Measurements from ENCODE around the gene LYRM7.
"Not testable (repeated sequence)": the region's sequence is repeated elsewhere in the genome, so short reads cannot be mapped to it uniquely, and the experiment has no call there.

The LYRM7 gene

DNA sequence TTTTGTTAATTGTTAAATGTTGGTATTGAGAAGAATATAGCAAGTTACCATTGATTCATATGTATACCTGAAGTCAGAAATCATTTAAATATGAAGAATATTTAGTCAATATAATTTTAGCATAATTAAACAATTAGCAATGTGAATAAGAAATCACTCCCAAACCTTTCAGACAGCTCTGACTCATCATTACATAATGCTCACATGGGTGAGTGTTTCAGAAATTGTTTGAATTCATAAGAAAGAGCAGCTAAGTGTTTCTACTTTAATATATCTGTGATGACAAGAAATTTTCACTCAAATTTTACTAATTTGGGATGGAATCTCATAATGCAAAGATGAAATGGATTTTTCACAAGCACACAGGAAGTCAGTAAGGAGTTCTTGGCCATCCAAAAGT, 51.1 kb downstream of the LYRM7 start:
- DNase-seq = no peak

DNA sequence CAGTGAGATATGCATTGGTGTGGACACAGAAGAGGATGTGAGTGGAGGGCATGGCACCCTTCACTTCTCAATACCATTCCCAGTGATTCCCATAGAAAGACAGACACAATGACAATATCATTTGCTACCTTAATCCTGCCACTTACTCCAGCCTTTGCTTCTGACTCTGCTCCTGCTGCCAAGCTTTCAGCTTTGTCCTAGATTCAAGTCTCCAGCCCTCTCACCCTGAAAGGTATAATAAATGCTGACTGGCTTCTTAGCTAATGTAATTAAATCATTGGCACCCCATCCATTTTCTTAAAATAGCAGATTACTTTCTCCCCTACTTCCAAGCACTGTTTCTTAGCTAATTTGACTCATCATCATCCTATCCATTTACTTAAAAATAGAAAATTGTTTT, 52.0 kb downstream of the LYRM7 start:
- no peak for DNase-seq

DNA sequence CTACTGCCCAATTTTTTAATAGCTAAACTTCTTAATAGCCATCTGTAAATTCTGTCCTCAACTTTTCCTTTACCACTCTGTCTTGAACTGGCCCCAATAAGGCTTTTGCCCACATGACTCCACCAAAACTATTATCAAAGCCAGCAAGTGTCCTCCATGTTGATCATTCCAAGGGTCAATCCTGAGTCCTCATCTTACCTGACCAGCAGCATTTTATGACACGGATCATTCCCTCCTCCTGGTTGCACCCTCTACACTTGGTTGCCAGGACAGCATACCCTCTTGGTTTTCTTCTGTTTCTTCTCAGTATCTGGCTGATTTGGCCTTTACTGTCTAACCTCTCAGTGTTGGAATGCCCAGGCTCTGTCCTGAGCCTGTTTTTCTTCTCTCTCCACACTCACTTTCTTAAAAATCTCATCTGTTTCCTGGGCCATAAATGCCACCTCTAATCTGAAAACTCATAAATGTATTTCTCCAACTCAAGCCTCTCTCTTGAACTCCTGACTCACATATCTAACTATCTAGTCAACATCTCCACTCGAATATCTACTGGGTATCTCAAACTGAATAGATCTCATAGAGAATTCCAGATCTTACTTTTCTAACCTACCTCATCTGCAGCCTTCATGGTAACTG, 53.1 kb downstream of the LYRM7 start:
- DNase-seq = no peak

DNA sequence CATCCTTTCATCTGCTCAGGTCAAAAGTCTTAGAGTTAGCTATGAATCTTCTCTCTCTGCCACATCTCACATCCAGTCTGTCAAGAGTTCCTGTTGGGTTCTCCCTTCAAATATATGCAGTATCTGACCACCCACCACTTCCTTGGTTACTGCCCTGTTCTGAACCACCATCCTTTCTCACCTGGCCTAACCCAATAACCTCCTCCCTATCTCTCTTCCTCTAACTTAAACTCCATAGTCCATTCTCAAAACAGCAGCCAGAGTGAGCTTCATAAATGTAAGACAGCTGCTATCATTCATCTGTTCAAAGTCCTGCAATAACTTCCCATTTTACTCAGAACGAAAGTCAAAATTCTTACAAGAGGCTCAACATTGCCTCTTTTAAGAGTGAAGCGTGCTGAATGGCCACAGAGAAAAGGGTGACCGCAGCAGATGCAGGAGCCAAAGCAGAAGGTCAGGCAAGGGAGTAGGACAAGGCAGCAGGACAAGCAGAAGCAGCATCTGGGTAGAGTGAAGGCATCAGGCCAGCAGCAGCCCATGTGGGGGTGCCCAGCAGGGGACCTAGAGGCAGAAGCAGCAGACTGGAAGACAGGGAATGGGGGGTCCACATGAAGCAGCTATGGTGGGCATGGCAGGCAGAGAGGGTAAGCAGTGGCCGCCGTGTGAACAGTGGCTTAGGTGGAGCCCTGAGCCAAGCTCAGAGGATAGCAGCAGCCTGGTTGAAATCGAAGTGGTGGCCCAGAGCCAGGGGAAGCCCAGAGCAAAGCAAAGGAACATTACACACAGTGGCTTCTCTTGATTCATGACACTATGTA, 53.9 kb downstream of the LYRM7 start:
- DNase-seq = peak; percentile 1

DNA sequence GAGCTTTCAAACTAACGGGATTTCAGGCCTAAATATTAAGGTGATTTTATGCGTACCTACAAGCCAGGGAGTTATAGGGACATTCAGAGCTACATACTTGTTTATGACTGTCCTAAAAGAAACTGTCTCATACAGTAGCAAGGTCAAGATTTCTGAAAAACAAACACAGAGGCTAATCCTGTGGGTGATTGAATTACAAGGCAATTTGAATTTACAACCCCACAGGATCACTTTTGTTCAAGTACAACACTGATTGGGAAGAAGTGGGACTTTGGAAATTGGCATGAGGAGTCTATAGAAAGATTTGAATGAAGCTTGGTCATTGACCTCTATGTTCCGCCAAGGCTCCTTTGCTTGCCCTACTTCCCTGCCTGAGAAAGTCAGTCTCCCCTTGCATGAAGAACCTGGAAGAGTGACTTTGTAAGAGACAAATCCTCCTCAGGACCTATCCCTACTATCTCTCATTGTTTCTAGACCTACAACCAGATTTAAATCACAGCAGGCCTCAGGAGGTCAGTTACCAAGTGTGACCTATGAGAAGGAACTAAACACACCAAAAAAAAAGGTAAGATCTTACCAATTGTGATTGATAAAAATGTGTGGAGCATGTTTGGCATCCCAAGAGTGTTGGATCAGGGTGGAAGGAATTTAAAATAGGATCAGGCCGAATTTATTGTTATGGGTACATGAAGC, 54.7 kb downstream of the LYRM7 start:
- no peak for DNase-seq

DNA sequence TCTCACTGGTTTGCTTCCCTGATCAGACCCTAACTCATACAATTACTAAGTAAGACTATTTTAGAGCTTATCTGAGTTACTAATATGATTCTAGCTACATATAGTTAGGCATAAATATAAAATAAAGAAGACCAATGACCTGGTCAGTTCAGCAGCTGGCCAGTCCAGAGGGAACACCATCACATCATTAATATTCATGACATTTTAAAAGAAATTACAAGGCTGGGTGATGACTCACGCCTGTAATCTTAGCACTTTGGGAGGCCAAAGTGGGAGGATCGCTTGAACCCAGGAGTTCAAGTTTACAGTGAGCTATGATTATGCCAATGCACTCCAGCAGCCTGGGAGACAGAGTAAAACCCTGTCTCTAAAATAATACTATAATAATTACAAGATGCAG, 56.2 kb downstream of the LYRM7 start:
- DNase-seq = no peak

DNA sequence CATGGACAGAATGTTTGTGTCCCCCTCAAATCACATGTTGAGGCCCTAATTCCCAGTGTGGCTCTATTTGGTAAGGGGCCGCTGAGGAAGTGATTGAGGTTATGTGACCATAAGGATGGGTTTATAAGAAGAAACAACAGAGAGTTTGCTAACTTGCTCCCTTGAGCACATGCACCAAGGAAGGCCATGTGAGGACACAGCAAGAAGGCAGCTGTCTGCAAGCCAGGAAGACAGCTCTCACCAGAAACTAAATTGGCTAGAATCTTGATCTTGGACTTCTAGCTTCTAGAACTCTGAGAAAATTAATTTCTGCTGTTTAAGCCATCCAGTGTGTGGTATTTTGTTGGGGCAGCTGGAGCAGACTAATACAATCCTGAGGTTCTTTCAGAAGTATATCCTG, 57.9 kb downstream of the LYRM7 start:
- peak; percentile 1 for DNase-seq

DNA sequence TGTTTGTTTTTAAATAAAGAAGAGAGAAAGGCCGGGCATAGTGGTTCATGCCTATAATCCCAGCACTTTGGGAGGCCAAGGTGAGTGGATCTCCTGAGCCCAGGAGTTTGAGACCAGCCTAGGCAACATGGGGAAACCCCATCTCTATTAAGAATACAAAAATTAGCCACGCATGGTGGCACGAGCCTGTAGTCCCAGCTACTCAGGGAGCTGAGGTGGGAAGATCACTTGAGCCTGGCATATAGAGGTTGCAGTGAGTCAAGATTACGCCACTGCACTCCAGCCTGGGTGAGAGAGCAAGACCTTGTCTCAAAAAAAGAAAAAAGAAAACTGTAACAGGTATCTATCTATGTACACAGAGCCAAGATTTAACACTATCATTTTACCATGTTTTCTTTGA, 58.9 kb downstream of the LYRM7 start:
- DNase-seq = no peak

DNA sequence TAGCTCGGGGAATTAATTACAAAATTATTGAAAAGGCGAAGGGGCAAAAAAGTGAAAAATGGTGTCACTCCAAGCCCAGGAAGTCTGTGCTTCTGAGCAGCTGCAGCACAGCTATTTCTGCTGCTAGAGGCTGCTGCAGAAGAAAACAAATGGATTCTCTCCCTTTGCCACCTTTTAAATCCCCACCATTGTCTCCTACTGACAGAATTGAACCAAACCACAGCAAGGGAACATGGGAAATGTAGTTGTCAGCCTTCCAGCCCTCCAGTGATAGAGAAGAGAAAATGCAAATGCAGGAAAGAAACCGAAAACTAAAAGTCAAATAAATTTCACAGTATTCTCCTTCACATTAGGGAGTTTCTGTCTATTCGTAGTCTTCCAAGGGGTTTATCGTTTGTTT, 59.7 kb downstream of the LYRM7 start:
- DNase-seq = no peak

DNA sequence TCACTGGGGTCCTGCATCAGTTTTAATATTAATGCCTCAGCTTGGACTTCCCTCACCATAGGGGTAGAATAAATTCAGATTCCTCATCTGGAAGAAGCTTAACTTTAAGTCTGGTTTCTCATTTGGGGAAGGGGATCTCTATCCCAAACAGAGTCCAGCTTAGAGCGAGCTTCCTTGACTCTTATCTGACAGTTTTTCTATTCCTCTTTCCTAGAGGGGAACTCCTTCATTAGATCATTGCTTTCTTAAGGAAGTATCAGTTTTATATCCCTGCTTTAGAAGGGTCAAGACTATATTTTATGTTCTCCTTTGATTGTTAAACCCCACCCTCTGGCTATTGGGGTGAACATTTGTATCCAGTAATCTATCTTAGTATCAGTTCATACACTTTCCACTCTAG, 68.9 kb downstream of the LYRM7 start:
- DNase-seq = no peak

DNA sequence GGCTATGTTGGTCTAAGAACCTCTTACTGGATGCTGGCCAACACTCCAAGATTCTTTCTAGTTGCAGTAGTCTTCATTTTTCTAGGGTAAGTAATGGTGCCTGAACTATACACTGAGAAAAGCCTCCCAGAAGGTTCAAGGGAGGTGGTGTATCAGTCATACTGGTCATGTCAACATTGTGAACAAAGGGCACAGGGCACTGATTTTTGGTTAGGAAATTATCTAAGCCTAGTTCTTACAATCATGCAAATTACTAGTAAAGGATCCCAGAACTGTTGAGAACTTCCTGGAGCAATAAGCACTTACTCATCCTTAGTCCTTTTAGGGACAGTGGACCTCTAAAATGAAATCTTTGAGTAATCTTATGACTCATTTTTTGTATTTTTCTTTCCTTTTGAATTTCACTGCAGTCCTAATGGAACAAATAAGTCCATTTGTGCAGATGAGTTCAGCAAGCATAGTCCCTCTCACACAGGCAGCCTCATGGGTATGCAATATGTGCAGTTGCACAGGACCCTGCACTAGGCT, 72.0 kb downstream of the LYRM7 start:
- no peak for DNase-seq

DNA sequence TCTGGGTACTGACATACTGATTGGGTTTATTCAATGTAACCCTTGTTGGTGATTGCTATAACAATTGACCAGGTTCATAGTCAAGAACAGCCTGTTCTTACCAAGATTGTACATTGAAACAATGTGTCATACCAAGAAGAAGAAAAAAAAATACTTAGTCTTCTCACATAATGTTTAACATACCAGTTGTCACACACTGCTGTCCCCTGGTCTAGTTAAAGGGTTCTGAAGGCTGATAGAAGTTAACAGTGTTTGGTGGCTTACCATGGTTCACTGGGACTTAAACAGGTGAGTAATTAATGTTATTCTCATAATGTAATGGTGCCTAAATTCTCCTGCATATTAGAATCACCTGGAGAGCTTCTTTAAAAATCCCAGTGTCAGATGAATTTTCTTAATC, 74.6 kb downstream of the LYRM7 start:
- no peak for DNase-seq

DNA sequence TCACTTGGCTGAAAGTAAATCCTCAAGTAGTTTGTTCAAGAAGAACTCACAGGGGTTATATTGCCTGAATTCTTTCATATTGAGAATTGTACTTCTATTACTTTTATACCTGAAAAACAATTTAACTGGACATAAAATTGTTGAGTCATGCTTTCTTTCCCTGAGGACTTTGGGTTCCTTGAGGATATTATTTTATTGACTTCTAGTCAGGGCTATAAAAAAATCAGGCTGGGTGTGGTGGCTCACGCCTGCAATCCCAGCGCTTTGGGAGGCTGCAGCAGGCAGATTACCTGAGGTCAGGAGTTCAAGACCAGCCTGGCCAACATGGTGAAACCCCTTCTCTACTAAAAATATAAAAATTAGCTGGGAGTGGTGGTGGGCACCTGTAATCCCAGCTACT, 75.2 kb downstream of the LYRM7 start:
- no peak for DNase-seq

DNA sequence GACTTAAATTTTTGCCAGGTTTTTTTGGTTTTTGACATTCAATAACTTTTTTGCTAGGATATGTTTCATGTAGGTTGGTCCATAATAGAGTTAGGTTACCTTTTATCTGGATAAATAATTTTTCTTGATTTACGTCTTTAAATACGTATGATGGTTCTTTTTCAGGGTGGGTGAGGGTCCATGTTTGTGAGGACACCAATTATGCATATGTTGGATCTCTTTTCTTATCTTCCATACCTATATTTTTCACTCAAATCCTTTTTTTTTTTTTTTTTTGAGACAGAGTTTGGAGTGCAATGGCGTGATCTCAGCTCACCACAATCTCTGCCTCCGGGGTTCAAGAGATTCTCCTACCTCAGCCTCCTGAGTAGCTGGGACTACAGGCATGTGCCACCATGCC, 75.8 kb downstream of the LYRM7 start:
- DNase-seq = no peak

DNA sequence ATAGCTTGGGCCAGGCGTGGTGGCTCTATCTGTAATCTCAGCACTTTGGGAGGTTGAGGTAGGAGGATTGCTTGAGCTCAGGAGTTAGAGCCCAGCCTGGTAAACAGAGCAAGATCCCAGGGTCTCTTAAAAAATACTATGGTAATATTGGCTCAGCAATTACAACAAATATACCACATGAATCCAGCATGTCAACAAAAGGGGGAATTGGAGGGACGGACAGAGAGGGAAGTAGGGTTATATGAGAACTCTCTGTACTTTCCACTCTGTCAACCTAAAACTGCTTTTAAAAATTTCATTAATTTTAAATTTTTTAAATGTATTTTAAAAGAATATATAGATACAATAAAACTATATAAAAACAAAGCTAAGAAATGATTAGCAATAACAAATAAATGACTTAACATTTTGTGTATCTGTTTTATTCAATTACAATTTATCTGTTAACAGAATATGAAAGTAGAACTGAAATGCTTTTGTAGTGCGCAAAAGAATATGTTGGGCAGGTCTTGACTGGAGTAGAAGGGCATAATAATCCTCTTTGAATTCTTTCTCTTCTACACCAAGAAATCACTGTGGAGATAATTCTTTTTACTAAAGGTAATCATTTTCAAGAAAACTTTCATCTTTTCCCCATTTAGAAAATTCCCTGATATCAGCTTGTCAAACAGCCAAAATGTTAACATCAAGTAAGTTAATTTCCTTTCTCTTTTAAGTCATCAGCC, 80.2 kb downstream of the LYRM7 start:
- DNase-seq = no peak

DNA sequence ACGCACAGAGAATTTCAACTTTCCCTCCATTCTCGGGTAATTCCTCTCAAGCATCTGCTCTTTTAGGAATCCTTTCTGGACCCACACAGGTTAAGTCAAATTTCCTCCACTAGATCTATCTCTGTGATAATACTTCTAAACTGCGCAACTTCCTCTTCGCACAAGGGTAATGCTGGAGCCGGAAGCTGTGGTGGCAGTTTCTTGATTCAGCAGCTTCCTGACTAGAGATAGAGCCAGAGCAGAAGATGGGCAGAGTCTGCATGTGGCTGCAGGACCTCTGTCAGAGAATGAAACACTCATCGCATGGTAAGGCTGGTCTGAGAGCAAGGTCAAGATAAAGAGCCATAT, 82.1 kb downstream of the LYRM7 start:
- peak; percentile 89 for DNase-seq

DNA sequence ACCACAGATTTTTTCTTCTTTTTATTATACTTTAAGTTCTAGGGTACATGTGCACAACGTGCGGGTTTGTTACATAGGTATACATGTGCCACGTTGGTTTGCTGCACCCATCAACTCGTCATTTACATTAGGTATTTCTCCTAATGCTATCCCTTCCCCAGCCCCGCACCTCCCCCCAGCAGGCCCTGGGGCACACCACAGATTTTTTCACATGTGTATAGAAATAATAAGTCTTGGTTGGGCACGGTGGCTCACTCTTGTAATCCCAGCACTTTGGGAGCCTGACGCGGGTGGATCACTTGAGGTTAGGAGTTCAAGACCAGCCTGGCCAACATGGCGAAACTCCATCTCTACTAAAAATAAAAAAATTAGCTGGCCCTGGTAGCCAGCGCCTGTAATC, 83.3 kb downstream of the LYRM7 start:
- not testable (repeated sequence) for DNase-seq

DNA sequence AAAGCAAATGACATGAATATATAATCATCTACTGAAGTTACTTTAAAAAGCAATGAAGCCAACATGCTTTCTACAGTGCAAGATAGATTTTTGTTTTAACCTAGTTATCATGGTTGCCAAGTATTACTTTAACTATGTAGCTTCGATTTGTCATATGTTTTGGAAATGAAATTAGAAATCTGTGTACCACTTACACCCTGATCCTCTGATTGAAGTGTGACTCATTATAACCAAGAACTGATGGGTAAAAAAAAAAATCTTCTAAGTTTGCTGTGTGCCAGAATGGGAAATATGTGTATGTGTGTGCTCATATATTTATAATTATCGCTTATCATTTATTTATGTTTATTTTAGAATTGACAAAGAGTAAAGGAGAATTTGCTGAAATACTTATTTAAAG, 84.0 kb downstream of the LYRM7 start:
- DNase-seq = no peak
